Activated CD4-positive, alpha-beta T cell treated with anti-CD3 and anti-CD28 coated beads for 36 hours (primary cell): ENCODE results near the gene KLF11. TPM values are rescaled to one million over a fixed set of nuclear protein-coding genes. Genes with fewer than 3 reads are reported as not detected.
A peak's percentile ranks its signal among the peaks of the same experiment; 100 is the strongest.

Source experiments
- ATAC-seq: fragments of 200-7000 bp; cut with Tn5 transposase; one replicate; pipeline ENCODE4 v1.10.0; 2021; ENCODE audit warnings: mild to moderate bottlenecking, moderate library complexity
- CTCF ChIA-PET: fragments of 350-600 bp; sonication (Branson Sonifier 250); formaldehyde crosslinking; loops from one replicate; lab custom pipeline; 2021; ENCODE audit warnings: antibody characterized with exemption; lab: Charles Lee
- POLR2A ChIA-PET: fragments of 350-600 bp; sonication (Branson Sonifier 250); formaldehyde crosslinking; loops from one replicate; lab custom pipeline; 2021; ENCODE audit warnings: antibody characterized with exemption, inconsistent platforms; lab: Charles Lee
- DNase-seq: peaks from one replicate; pipeline ENCODE4 v3.0.0-alpha.2; 2020
- H3K27ac Mint-ChIP-seq: one replicate; pipeline ENCODE4 v1.8.0; 2021; ENCODE audit warnings: mixed read lengths
- H3K27me3 Mint-ChIP-seq: one replicate; pipeline ENCODE4 v1.8.0; 2021; ENCODE audit warnings: mixed read lengths
- H3K36me3 Mint-ChIP-seq: one replicate; pipeline ENCODE4 v1.8.0; 2021; ENCODE audit warnings: low read depth, mixed read lengths
- H3K4me1 Mint-ChIP-seq: one replicate; pipeline ENCODE4 v1.8.0; 2021; ENCODE audit warnings: mixed read lengths
- H3K4me3 Mint-ChIP-seq: one replicate; pipeline ENCODE4 v1.8.0; 2021; ENCODE audit warnings: mild to moderate bottlenecking, moderate library complexity, mixed read lengths
- H3K9me3 Mint-ChIP-seq: one replicate; pipeline ENCODE4 v1.8.0; 2021; ENCODE audit warnings: low read depth, mixed read lengths
- intact Hi-C, 2 experiments: fragments of 100-400 bp; cut with DNase I in 1 of 2; cut with micrococcal nuclease in 1 of 2; formaldehyde crosslinking; loops; one replicate each; pipeline versions ENCODE4 v1.14.2 to v1.15.1; 2022 to 2024; cut with DNase I, micrococcal nuclease
- total RNA-seq, 2 experiments: library from RNA; stranded (reverse); gene quantifications; one replicate each; pipeline ENCODE4 v1.2.3, GENCODE V29; 2021

The KLF11 gene
- total RNA-seq, 2 experiments from 2014 or later, result 4.2 to 4.5 TPM

- Mint-ChIP-seq H3K27ac (no peak overlapping the region), H3K4me1 (no peaks in the 10 kb centered on the region)
Observed at GRCh38 chr2:10072656-10073480, 29.5 kb downstream of the KLF11 start.

DNA sequence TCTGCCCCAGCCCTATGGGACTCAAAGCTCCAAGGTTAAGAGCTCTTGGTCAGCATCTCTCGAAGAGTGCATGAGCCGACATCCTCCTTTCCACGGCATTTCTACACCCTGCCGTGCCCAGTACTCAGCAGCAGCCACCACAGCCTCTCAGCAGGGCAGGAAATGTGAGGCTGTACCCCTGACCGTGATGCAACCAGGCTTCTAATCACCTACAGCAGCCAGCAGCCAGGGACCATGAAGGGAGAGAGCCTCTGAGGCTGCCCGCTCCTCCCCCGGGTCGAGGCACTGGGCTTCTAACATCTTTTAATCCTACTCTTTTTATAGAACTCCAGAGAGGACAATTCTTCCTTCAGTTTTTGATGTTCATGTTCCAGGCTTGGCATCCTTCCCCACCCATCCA, 30.4 kb downstream of the KLF11 start:
- Mint-ChIP-seq H3K9me3 (no peaks in the 10 kb centered on the region), H3K4me3 (peak overlapping the region; percentile 29), H3K27ac (no peak overlapping the region), H3K27me3 (peaks cover 46% of the 10 kb centered on the region), H3K4me1 (no peaks in the 10 kb centered on the region), H3K36me3 (no peaks in the 10 kb centered on the region)
- no peak for ATAC-seq
- DNase-seq, result no peak
- ChIA-PET POLR2A (interaction anchor here (0.5 to 1.0 kb wide), 2 partner anchors 38 to 55 kb away, joined by 3 read pairs; no protein-coding TSS in a partner anchor), CTCF (interaction anchor here (0.5 to 10.2 kb wide), 17 partner anchors 9 to 388 kb away, joined by 3 to 142 read pairs (median 6); no protein-coding TSS in a partner anchor)
- intact Hi-C loops, result loop anchor here (2.0 to 5.0 kb wide), 3 partner anchors 44 to 595 kb away; no protein-coding TSS in a partner anchor

More at GRCh38 chr2:10072656-10073480, 29.5 kb downstream of the KLF11 start:
- CTCF ChIA-PET, result interaction anchor here (0.6 to 10.2 kb wide), 48 partner anchors 8 to 568 kb away, joined by 3 to 142 read pairs (median 4); partner anchors contain the start of gene TAF1B
- peaks cover 4% of the 10 kb centered on the region for H3K9me3 Mint-ChIP-seq
- POLR2A ChIA-PET, result interaction anchor here (0.6 to 1.7 kb wide), 4 partner anchors 20 to 362 kb away, joined by 3 to 9 read pairs (median 4); no protein-coding TSS in a partner anchor
- H3K36me3 Mint-ChIP-seq, result no peaks in the 10 kb centered on the region
- peak; percentile 97 for ATAC-seq
- peaks cover 38% of the 10 kb centered on the region for H3K27me3 Mint-ChIP-seq
- intact Hi-C loops, result loop anchor here (1.0 to 5.0 kb wide), 6 partner anchors 24 to 596 kb away; no protein-coding TSS in a partner anchor
- no peak overlapping the region for H3K4me3 Mint-ChIP-seq
- peak; percentile 86 for DNase-seq

DNA sequence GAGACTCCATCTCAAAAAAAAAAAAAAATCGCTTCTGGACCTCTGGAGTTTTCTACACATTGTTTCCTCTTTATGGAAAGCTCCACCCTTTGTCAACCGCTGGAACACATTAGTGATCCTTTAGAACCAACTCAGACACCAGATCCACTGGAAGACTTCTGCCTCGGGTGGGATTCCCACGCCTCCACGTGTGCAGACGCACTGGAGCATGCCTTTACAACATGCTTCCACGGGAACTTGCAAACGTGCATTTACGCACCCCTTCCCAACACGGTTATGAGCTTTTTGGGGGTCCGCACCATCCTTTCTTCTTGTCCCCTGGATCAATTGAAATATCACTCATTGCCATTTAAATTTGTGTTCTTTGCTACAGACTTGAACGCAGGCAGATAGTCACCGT, 31.8 kb downstream of the KLF11 start:
- peaks cover 53% of the 10 kb centered on the region for H3K27me3 Mint-ChIP-seq
- no peak overlapping the region for H3K27ac Mint-ChIP-seq
- H3K4me1 Mint-ChIP-seq, result peaks cover 3% of the 10 kb centered on the region
- H3K9me3 Mint-ChIP-seq, result no peaks in the 10 kb centered on the region
- DNase-seq (no peak), ATAC-seq (no peak)
- POLR2A ChIA-PET, result no interaction called here
- no peak overlapping the region for H3K4me3 Mint-ChIP-seq
- H3K36me3 Mint-ChIP-seq, result no peaks in the 10 kb centered on the region
- CTCF ChIA-PET, result interaction anchor here (1.8 to 10.2 kb wide), 5 partner anchors 9 to 360 kb away, joined by 5 to 142 read pairs (median 35); no protein-coding TSS in a partner anchor
- intact Hi-C loops, result no loop called here

DNA sequence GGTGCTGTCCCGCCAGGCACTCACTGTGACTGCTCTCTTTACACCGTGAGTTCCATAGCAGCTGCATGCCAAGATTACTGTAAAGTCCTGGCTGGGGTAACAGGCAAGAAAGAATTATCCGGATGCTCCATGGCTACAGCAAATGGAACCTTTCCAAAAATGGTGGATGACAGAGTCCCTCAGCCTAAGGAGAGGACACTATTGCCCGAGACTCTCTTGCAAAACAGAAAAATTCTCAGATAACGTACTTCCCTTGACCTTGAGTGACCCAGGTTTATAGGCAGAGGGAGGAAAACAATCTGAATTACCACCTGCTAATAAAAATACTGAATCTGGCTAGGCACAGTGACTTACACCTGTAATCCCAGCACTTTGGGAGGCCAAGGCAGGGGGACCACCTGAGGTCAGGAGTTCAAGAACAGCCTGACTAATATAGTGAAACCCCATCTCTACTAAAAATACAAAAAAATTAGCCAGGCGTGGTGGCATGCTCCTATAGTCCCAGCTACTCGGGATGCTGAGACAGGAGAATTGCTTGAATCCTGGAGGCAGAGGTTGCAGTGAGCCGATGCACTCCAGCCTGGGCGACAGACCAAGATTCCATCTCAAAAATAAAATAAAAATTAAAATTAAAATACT, 32.3 kb downstream of the KLF11 start:
- DNase-seq (no peak), ATAC-seq (no peak)
- H3K36me3 Mint-ChIP-seq, result no peaks in the 10 kb centered on the region
- intact Hi-C loops, result no loop called here
- H3K4me3 Mint-ChIP-seq, result no peak overlapping the region
- H3K27ac Mint-ChIP-seq, result no peak overlapping the region
- ChIA-PET POLR2A (no interaction called here), CTCF (interaction anchor here (0.6 to 10.2 kb wide), 3 partner anchors 15 to 359 kb away, joined by 3 to 142 read pairs (median 42); no protein-coding TSS in a partner anchor)
- peaks cover 53% of the 10 kb centered on the region for H3K27me3 Mint-ChIP-seq
- H3K9me3 Mint-ChIP-seq, result no peaks in the 10 kb centered on the region
- peaks cover 4% of the 10 kb centered on the region for H3K4me1 Mint-ChIP-seq

- H3K27me3 Mint-ChIP-seq, result peaks cover 59% of the 10 kb centered on the region
- no peak overlapping the region for H3K27ac Mint-ChIP-seq
- no peaks in the 10 kb centered on the region for H3K9me3 Mint-ChIP-seq
- no peak for DNase-seq
- intact Hi-C loops, result no loop called here
- peaks cover 10% of the 10 kb centered on the region for H3K4me1 Mint-ChIP-seq
- CTCF ChIA-PET, result interaction anchor here (0.6 to 10.2 kb wide), 5 partner anchors 9 to 358 kb away, joined by 3 to 142 read pairs (median 4); no protein-coding TSS in a partner anchor
- no peaks in the 10 kb centered on the region for H3K36me3 Mint-ChIP-seq
- no peak overlapping the region for H3K4me3 Mint-ChIP-seq
- POLR2A ChIA-PET, result interaction anchor here (0.7 kb wide), 1 partner anchor 16 kb away, joined by 3 read pairs; no protein-coding TSS in a partner anchor
- ATAC-seq, result no peak
Observed at GRCh38 chr2:10076511-10076910, 33.2 kb downstream of the KLF11 start.

DNA sequence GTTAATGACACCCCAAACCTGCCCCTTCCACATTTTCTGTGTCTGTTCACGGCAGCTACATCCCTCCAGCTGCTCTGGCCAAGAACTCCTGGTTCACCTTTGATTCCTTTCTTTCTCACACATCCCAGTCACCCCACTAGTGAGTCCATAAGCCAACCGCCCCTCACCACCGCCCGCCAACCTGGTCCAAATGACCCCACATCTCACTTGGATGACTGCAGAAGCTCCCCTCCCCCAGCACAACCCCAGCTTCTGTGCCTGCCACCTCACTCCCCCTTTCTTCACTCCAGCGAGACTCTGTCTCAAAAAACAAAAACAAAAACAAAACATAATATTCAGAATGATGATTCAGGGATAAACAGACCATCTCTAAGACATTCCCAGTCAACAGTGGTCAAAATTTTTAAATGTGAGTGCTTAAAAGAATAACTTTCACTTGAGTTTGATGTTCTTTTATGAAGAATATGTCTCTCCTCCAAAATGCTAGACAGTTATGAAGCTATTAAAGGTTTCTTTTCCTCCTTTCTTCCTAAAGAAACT, 33.7 kb downstream of the KLF11 start:
- POLR2A ChIA-PET, result interaction anchor here (0.7 kb wide), 1 partner anchor 15 kb away, joined by 3 read pairs; no protein-coding TSS in a partner anchor
- peaks cover 63% of the 10 kb centered on the region for H3K27me3 Mint-ChIP-seq
- intact Hi-C loops, result no loop called here
- H3K27ac Mint-ChIP-seq, result no peak overlapping the region
- CTCF ChIA-PET, result interaction anchor here (0.6 to 10.2 kb wide), 5 partner anchors 8 to 358 kb away, joined by 3 to 142 read pairs (median 4); no protein-coding TSS in a partner anchor
- H3K4me3 Mint-ChIP-seq, result no peak overlapping the region
- peaks cover 10% of the 10 kb centered on the region for H3K4me1 Mint-ChIP-seq
- no peaks in the 10 kb centered on the region for H3K9me3 Mint-ChIP-seq
- DNase-seq, result no peak
- H3K36me3 Mint-ChIP-seq, result no peaks in the 10 kb centered on the region
- ATAC-seq, result no peak

DNA sequence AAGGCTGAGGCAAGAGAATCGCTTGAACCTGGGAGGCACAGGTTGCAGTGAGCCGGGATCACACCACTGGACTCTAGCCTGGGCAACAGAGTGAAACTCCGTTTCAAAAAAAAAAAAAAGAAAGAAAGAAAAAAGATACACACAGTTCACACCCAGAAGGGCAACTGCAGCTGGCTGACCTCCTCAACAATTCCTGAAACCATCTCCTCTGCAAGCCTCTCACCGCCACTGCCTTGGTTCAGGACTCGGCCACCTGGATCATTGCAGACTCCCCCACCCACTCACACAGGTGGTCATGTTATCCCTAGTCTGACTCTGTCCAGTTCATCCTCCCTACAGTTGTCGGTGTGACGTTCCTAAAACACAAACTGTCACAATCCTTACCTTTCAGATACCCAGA, 34.7 kb downstream of the KLF11 start:
- peaks cover 67% of the 10 kb centered on the region for H3K27me3 Mint-ChIP-seq
- no peak for ATAC-seq
- DNase-seq, result no peak
- ChIA-PET POLR2A (no interaction called here), CTCF (interaction anchor here (0.9 to 10.2 kb wide), 3 partner anchors 19 to 357 kb away, joined by 4 to 142 read pairs (median 4); no protein-coding TSS in a partner anchor)
- no peaks in the 10 kb centered on the region for H3K36me3 Mint-ChIP-seq
- H3K27ac Mint-ChIP-seq, result no peak overlapping the region
- no peaks in the 10 kb centered on the region for H3K9me3 Mint-ChIP-seq
- H3K4me3 Mint-ChIP-seq, result no peak overlapping the region
- peaks cover 10% of the 10 kb centered on the region for H3K4me1 Mint-ChIP-seq
- intact Hi-C loops, result no loop called here

- peaks cover 71% of the 10 kb centered on the region for H3K27me3 Mint-ChIP-seq
- DNase-seq (no peak), ATAC-seq (no peak)
- peaks cover 10% of the 10 kb centered on the region for H3K4me1 Mint-ChIP-seq
- H3K9me3 Mint-ChIP-seq, result no peaks in the 10 kb centered on the region
- intact Hi-C loops, result no loop called here
- ChIA-PET POLR2A (no interaction called here), CTCF (interaction anchor here (0.7 to 0.9 kb wide), 3 partner anchors 8 to 364 kb away, joined by 3 to 4 read pairs (median 3); no protein-coding TSS in a partner anchor)
- H3K36me3 Mint-ChIP-seq, result no peaks in the 10 kb centered on the region
- peak overlapping the region; percentile 63 for H3K27ac Mint-ChIP-seq
- peak overlapping the region; percentile 42 for H3K4me3 Mint-ChIP-seq
Observed at GRCh38 chr2:10078704-10079265, 35.4 kb downstream of the KLF11 start.

GRCh38 chr2:10079266-10079869, 36.0 kb downstream of the KLF11 start:
- Mint-ChIP-seq H3K27ac (peak overlapping the region; percentile 63), H3K4me1 (peaks cover 11% of the 10 kb centered on the region), H3K27me3 (peaks cover 70% of the 10 kb centered on the region), H3K36me3 (no peaks in the 10 kb centered on the region), H3K9me3 (no peaks in the 10 kb centered on the region), H3K4me3 (peak overlapping the region; percentile 42)
- POLR2A ChIA-PET, result no interaction called here
- CTCF ChIA-PET, result interaction anchor here (0.7 to 0.8 kb wide), 2 partner anchors 8 to 364 kb away, joined by 3 read pairs; no protein-coding TSS in a partner anchor
- peak; percentile 29 for DNase-seq
- ATAC-seq, result peak; percentile 45
- intact Hi-C loops, result no loop called here

GRCh38 chr2:10079870-10080535, 36.7 kb downstream of the KLF11 start, which contains the start of gene CYS1:
Gene CYS1 (minus strand): TSS chr2:10080411. CDS start chr2:10080223, 188 bp downstream.
- CTCF ChIA-PET, result no interaction called here
- Mint-ChIP-seq H3K27me3 (peaks cover 72% of the 10 kb centered on the region), H3K27ac (peak within 1 kb of the TSS; percentile 63), H3K36me3 (no peaks in the 10 kb centered on the region), H3K9me3 (no peaks in the 10 kb centered on the region), H3K4me1 (peaks cover 12% of the 10 kb centered on the region), H3K4me3 (peak within 1 kb of the TSS; percentile 42)
- POLR2A ChIA-PET, result no interaction called here
- peak; percentile 47 for ATAC-seq
- intact Hi-C loops, result no loop called here
- peak; percentile 50 for DNase-seq
